Right lobe of liver (tissue), 6 donors: ENCODE measurements around the gene FGF7. TPM values are rescaled to one million over a fixed set of nuclear protein-coding genes. Genes with fewer than 3 reads are reported as not detected.
A peak's percentile ranks its signal among the peaks of the same experiment; 100 is the strongest.
"Not testable (repeated sequence)": the region's sequence is repeated elsewhere in the genome, so short reads cannot be mapped to it uniquely, and the experiment has no call there.

Experiments used
- ATAC-seq, 4 donors: fragments of 200-7000 bp; cut with Tn5 transposase; one replicate each; pipeline ENCODE4 v1.9.1; 2020; ENCODE audit warnings: mild to moderate bottlenecking in 4 of 4, moderate library complexity in 4 of 4
- DNase-seq, 3 donors: peaks; one replicate each; pipeline ENCODE4 v3.0.0-alpha.2; 2020
- H3K27ac ChIP-seq, 3 donors: fragments of 200-600 bp; one replicate each; pipeline ENCODE4 v1.8.0; 2022
- H3K27me3 ChIP-seq, 2 donors: fragments of 200-600 bp; one replicate each; pipeline ENCODE4 v1.8.0; 2022
- H3K36me3 ChIP-seq, 4 donors: fragments of 200-600 bp; sonication (generic) in 1 of 4; one replicate each; pipeline versions ENCODE4 v1.5.1 to v1.8.0; 2017 to 2022; ENCODE audit warnings: control low read depth in 1 of 4
- H3K4me1 ChIP-seq, 4 donors: fragments of 200-600 bp; sonication (generic) in 1 of 4; one replicate each; pipeline versions ENCODE4 v1.5.1 to v1.8.0; 2017 to 2022; ENCODE audit warnings: control low read depth in 1 of 4
- H3K4me3 ChIP-seq, 3 donors: fragments of 200-600 bp; one replicate each; pipeline ENCODE4 v1.8.0; 2022
- H3K9me3 ChIP-seq, 4 donors: fragments of 200-600 bp; sonication (generic) in 1 of 4; one replicate each; pipeline versions ENCODE4 v1.5.1 to v1.8.0; 2017 to 2022; ENCODE audit warnings: control low read depth in 1 of 4
- CTCF ChIP-seq, 4 donors: fragments of 200-600 bp in 3 of 4; fragments of 450-650 bp in 1 of 4; IDR thresholded peaks; one replicate each; pipeline versions ENCODE4 v1.5.1 to v1.8.0; 2016 to 2022; ENCODE audit warnings: antibody characterized with exemption in 4 of 4, mild to moderate bottlenecking in 2 of 4
- POLR2A ChIP-seq: fragments of 450-650 bp; IDR thresholded peaks from one replicate; pipeline ENCODE4 v1.6.1; 2017; ENCODE audit warnings: antibody characterized with exemption, mild to moderate bottlenecking
- WGBS: methylation state at CpG from one replicate; pipeline ENCODE4 v1.1.6; 2018; ENCODE audit warnings: low coverage, low lambda C conversion rate; ENCODE audit not compliant: insufficient coverage; ENCODE audit errors: missing lambda C conversion rate; 5-methylcytosine and 5-hydroxymethylcytosine counted together
- intact Hi-C, 2 donors: fragments of 100-400 bp; cut with DNase I; formaldehyde crosslinking; loops; one replicate each; pipeline versions ENCODE4 v1.11.2 to v1.14.1; 2022
- total RNA-seq, 6 experiments: library from RNA; depleted of rRNA in 2 of 6; stranded (reverse); fragments of >200 nt in 2 of 6; fragmentation: NEBNext Ultra II Directional in 3 of 6; extraction: Animal tissue kit (Norgen Biotek cat#: 25700) in 3 of 6; gene quantifications; one replicate each; pipeline versions ENCODE4 v1.1.0 to v1.2.4, GENCODE V29; 2016 to 2023
- donor health status: DM: no; HTN: yes; CAD: no.
- donor health status: DM: no; HTN: no; CAD: no.
- donor health status: DM: no; HTN: no; CAD: no.
- donor health status: DM: no; HTN: yes; CAD: no.
- donor health status: DM: no; HTN: yes; CAD: no.

FGF7 gene
- total RNA-seq, 6 experiments from 2014 or later: 0.09 to 1.0 (median 0.36) TPM

DNA sequence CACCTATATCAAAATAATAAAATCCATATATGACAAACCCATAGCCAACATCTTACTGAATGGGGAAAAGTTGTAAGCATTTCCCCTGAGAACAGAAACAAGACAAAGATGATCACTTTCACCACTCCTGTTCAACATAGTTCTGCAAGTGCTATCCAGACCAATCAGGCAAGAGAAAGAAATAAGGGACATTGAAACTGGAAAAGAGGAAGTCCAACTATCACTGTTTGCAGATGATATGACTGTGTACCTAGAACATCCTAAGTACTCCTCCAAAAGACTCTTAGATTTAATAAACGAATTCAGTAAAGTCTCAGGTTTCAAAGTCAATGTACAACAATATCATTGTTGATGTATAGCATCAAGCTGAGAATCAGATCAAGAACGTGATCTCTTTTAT is 35.6 kb upstream of the FGF7 start:
- 56% methylated on average over 2 of the region's 2 CpGs for WGBS
- Histone ChIP-seq H3K4me3 (no peak overlapping the region), H3K4me1 (no peaks in the 10 kb centered on the region), H3K36me3 (no peaks in the 10 kb centered on the region), H3K9me3 (no peaks in the 10 kb centered on the region), H3K27ac (no peak overlapping the region), H3K27me3 (no peaks in the 10 kb centered on the region)
- DNase-seq (no peak), ATAC-seq (no peak)
- intact Hi-C loops: no loop called here
- TF ChIP-seq CTCF (IDR thresholded peaks at IDR 0.05): no peak
- no peak for TF ChIP-seq POLR2A

DNA sequence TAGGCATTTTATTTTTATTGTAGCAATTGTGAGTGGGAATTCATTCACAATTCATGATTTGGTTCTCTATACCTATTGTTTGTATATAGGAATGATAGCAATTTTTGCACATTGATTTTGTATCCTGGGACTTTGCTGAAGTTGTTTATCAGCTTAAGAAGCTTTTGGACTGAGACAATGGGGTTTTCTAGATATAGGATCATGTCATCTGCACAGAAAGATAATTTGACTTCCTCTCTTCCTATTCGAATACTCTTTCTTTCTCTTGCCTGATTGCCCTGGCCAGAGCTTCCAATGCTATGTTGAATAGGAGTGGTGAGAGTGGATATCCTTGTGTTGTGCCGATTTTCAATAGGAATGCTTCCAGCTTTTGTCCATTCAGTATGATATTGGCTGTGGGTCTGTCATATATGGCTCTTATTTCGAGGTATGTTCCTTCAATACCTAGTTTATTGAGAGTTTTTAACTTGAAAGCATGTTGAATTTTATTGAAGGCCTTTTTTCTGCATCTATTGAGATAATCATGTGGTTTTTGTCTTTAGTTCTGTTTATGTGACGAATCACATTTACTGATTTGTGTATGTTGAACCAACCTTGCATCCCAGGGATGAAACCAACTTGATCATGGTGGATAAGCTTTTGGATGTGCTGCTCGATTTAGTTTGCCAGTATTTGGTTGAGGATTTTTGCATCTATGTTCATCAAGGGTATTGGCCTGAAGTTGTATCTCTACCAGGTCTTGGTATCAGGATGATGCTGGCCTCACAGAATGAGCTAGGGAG is 20.3 kb upstream of the FGF7 start:
- H3K36me3 ChIP-seq, ATAC-seq, H3K27ac ChIP-seq, DNase-seq, H3K27me3 ChIP-seq, H3K9me3 ChIP-seq, H3K4me3 ChIP-seq, H3K4me1 ChIP-seq, intact Hi-C loops: not testable (repeated sequence)
- WGBS: 51% methylated on average over 5 of the region's 5 CpGs

DNA sequence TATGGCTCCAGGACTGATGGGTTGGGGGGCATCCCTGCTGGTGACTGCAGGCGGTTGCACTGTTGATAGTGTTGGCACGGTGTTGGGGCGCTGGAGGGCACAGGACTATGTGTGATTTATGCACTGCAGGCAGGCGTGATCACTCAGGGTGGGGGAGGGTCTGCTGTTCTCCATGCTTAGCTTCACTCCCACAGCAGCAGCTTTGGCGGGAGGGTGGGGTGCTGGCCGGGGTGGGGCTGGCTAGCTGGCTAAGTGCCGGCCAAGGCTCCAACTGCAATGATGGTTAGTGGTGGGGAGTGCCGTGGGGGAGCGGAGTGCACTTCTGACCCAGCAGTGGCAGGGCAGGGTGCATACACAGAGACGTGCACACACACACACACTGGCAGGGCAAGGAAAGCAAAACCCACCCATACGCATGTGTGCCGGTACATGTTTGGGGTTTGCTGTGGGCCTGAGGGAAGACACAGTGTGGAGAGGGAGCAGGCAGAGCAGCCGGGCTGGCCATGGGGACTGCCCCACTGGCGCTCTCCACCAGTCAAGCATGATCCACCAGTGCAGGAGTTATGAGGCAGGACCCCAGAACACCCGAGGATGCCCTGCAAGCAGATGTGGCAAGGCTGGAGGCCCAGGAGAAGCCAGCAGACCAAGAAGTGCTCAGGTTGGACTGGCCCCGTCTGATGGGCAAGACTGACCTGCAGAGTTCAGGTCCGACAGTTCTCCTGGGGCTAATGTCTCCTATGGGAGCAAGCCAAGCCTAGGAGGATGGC is 16.5 kb upstream of the FGF7 start:
- intact Hi-C loops: no loop called here
- Histone ChIP-seq H3K36me3 (no peaks in the 10 kb centered on the region), H3K4me1 (no peaks in the 10 kb centered on the region), H3K27ac (no peak overlapping the region), H3K27me3 (no peaks in the 10 kb centered on the region), H3K9me3 (no peaks in the 10 kb centered on the region), H3K4me3 (no peak overlapping the region)
- 82% methylated on average over 3 of the region's 17 CpGs for WGBS
- DNase-seq (peak in 1 of 3 donors; percentile 34), ATAC-seq (peak in 1 of 4 donors; percentile 22)
- TF ChIP-seq POLR2A (no peak), CTCF (IDR thresholded peaks at IDR 0.05) (no peak)

DNA sequence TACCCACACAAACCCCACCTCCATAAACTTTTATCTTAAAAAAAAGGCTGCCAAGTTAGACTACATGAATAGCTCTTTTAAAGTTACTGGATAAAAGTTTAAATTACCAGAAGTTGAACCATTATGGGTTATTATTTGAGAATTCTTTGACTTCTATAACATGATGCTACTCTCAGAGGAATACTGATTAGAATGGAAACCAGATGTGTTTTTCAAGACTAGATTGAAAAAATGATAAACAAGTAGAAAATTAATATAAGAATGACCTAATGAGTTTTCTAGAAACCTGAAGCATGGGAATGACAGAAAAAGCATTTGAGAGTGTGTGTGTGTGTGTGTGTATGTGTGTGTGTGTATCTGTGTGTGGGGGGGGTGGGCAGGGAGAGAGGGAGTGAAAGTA is 12.4 kb upstream of the FGF7 start:
- Histone ChIP-seq H3K27ac (no peak overlapping the region), H3K4me1 (no peaks in the 10 kb centered on the region), H3K4me3 (no peak overlapping the region), H3K27me3 (no peaks in the 10 kb centered on the region), H3K36me3 (no peaks in the 10 kb centered on the region), H3K9me3 (no peaks in the 10 kb centered on the region)
- TF ChIP-seq POLR2A (no peak), CTCF (IDR thresholded peaks at IDR 0.05) (no peak)
- intact Hi-C loops: no loop called here
- ATAC-seq (no peak), DNase-seq (no peak)

GRCh38 chr15:49412797-49413196 is 10.2 kb upstream of the FGF7 start:
- H3K36me3 ChIP-seq: no peaks in the 10 kb centered on the region
- TF ChIP-seq POLR2A (no peak), CTCF (IDR thresholded peaks at IDR 0.05) (no peak)
- intact Hi-C loops: no loop called here
- DNase-seq: no peak
- no peak for ATAC-seq
- no peaks in the 10 kb centered on the region for H3K27me3 ChIP-seq
- no peak overlapping the region for H3K4me3 ChIP-seq
- no peaks in the 10 kb centered on the region for H3K4me1 ChIP-seq
- no peak overlapping the region for H3K27ac ChIP-seq
- no peaks in the 10 kb centered on the region for H3K9me3 ChIP-seq
